PC-9 (cell line): ENCODE data around the gene SYCE1. TPM values are rescaled to one million over a fixed set of nuclear protein-coding genes. Genes with fewer than 3 reads are reported as not detected.

Experiments used
- BruUV-seq: library from RNA; stranded (reverse); fragments of 400-500 nt; replicated peaks from 2 replicates; lab custom pipeline; 2021; lab: Mats Ljungman, UMichigan
- CTCF ChIA-PET: fragments of 300-600 bp; sonication (Branson Sonifier 250); formaldehyde crosslinking; loops from one replicate; lab custom pipeline; 2022; ENCODE audit warnings: antibody characterized with exemption; lab: Charles Lee
- POLR2A ChIA-PET: fragments of 300-600 bp; sonication (Branson Sonifier 250); formaldehyde crosslinking; loops from one replicate; lab custom pipeline; 2022; ENCODE audit warnings: antibody characterized with exemption; ENCODE audit not compliant: unreplicated experiment; lab: Charles Lee
- DNase-seq, 2 experiments: peaks; one replicate each; pipeline versions ENCODE4 v3.0.0 to v3.0.0-alpha.2; 2015 to 2022; ENCODE audit warnings: mixed read lengths in 1 of 2
- H2AFZ ChIP-seq: fragments of 200-600 bp; sonication (generic); 2 replicates; pipeline ENCODE4 v1.8.1; 2017; ENCODE audit warnings: antibody characterized with exemption
- H3F3A ChIP-seq: fragments of 200-600 bp; sonication (generic); 2 replicates; pipeline ENCODE4 v1.8.1; 2017; ENCODE audit warnings: antibody characterized with exemption, mild to moderate bottlenecking, low read depth; ENCODE audit not compliant: insufficient read depth
- H3K27ac ChIP-seq: fragments of 200-600 bp; sonication (generic); 2 replicates; pipeline ENCODE4 v1.6.1; 2016; ENCODE audit warnings: mixed run types
- H3K27me3 ChIP-seq: fragments of 200-600 bp; sonication (generic); 2 replicates; pipeline ENCODE4 v1.6.1; 2016; ENCODE audit warnings: low read depth, mixed run types; ENCODE audit not compliant: insufficient read depth
- H3K36me3 ChIP-seq: fragments of 200-600 bp; sonication (generic); 2 replicates; pipeline ENCODE4 v1.6.1; 2016; ENCODE audit warnings: low read depth, mixed run types
- H3K4me1 ChIP-seq: fragments of 200-600 bp; sonication (generic); replicated peaks from 2 replicates; pipeline ENCODE4 v1.6.1; 2016; ENCODE audit warnings: mixed run types; ENCODE audit not compliant: insufficient read depth
- H3K4me2 ChIP-seq: fragments of 200-600 bp; sonication (generic); 2 replicates; pipeline ENCODE4 v1.6.1; 2017; ENCODE audit warnings: mixed run types
- H3K4me3 ChIP-seq: fragments of 200-600 bp; sonication (generic); 2 replicates; pipeline ENCODE4 v1.6.1; 2016; ENCODE audit warnings: mixed run types
- H3K79me2 ChIP-seq: fragments of 200-600 bp; sonication (generic); 2 replicates; pipeline ENCODE4 v1.6.1; 2017; ENCODE audit warnings: low read depth, mixed run types
- H3K9me2 ChIP-seq: fragments of 200-600 bp; sonication (generic); 2 replicates; pipeline ENCODE4 v1.8.1; 2017; ENCODE audit warnings: mild to moderate bottlenecking; ENCODE audit not compliant: insufficient read depth
- H3K9me3 ChIP-seq: fragments of 200-600 bp; sonication (generic); 2 replicates; pipeline ENCODE4 v1.8.1; 2016; ENCODE audit warnings: low read depth; ENCODE audit not compliant: insufficient read depth
- H4K20me1 ChIP-seq: fragments of 200-600 bp; sonication (generic); 2 replicates; pipeline ENCODE4 v1.8.1; 2017; ENCODE audit not compliant: insufficient read depth
- EZH2 ChIP-seq: fragments of 200-600 bp; sonication (generic); IDR thresholded peaks from 2 replicates; pipeline ENCODE4 v1.8.0; 2017; ENCODE audit warnings: antibody characterized with exemption, low read depth
- intact Hi-C: fragments of 100-400 bp; cut with micrococcal nuclease; formaldehyde crosslinking; loops from one replicate; pipeline ENCODE4 v1.10.0; 2022; ENCODE audit not compliant: unreplicated experiment
- total RNA-seq: library from RNA; stranded (reverse); gene quantifications from 2 replicates; pipeline ENCODE4 v1.2.3, GENCODE V29; 2021
- TF ChIP-seq, protein P1 (sequence below): fragments of 200-600 bp; sonication (generic); conservative IDR thresholded peaks from 2 replicates; pipeline ENCODE4 v1.6.1; 2017; ENCODE audit warnings: mixed run types, antibody characterized with exemption, mild to moderate bottlenecking, moderate library complexity

SYCE1 gene
- total RNA-seq, 1 experiment from 2014 or later, result not detected

- no peaks in the 10 kb centered on the region for H3K36me3 ChIP-seq
- H3K9me2 ChIP-seq, result no peaks in the 10 kb centered on the region
- intact Hi-C loops, result no loop called here
- no peak for TF ChIP-seq EZH2
- TF ChIP-seq, protein P1, sequence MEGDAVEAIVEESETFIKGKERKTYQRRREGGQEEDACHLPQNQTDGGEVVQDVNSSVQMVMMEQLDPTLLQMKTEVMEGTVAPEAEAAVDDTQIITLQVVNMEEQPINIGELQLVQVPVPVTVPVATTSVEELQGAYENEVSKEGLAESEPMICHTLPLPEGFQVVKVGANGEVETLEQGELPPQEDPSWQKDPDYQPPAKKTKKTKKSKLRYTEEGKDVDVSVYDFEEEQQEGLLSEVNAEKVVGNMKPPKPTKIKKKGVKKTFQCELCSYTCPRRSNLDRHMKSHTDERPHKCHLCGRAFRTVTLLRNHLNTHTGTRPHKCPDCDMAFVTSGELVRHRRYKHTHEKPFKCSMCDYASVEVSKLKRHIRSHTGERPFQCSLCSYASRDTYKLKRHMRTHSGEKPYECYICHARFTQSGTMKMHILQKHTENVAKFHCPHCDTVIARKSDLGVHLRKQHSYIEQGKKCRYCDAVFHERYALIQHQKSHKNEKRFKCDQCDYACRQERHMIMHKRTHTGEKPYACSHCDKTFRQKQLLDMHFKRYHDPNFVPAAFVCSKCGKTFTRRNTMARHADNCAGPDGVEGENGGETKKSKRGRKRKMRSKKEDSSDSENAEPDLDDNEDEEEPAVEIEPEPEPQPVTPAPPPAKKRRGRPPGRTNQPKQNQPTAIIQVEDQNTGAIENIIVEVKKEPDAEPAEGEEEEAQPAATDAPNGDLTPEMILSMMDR, result no peak
- POLR2A ChIA-PET, result no interaction called here
- H3K79me2 ChIP-seq, result no peaks in the 10 kb centered on the region
- H3K4me3 ChIP-seq, result no peak overlapping the region
- H3K4me1 ChIP-seq, result no peaks in the 10 kb centered on the region
- no peaks in the 10 kb centered on the region for H4K20me1 ChIP-seq
- no TSS peak for BruUV-seq
- no peak for DNase-seq
- CTCF ChIA-PET, result no interaction called here
- no peak overlapping the region for H2AFZ ChIP-seq
- H3K27ac ChIP-seq, result no peak overlapping the region
- H3K9me3 ChIP-seq, result no peaks in the 10 kb centered on the region
- H3K27me3 ChIP-seq, result no peaks in the 10 kb centered on the region
- no peaks in the 10 kb centered on the region for H3F3A ChIP-seq
- H3K4me2 ChIP-seq, result no peak overlapping the region
Measured at GRCh38 chr10:133557381-133557780, 8.0 kb downstream of the SYCE1 start.

- no peaks in the 10 kb centered on the region for H4K20me1 ChIP-seq
- intact Hi-C loops, result no loop called here
- H3K9me2 ChIP-seq, result no peaks in the 10 kb centered on the region
- ChIA-PET POLR2A (no interaction called here), CTCF (no interaction called here)
- no peak overlapping the region for H2AFZ ChIP-seq
- no peaks in the 10 kb centered on the region for H3K9me3 ChIP-seq
- no peak overlapping the region for H3K27ac ChIP-seq
- no peaks in the 10 kb centered on the region for H3K27me3 ChIP-seq
- H3K36me3 ChIP-seq, result no peaks in the 10 kb centered on the region
- H3K4me2 ChIP-seq, result no peak overlapping the region
- H3K79me2 ChIP-seq, result no peaks in the 10 kb centered on the region
- H3K4me1 ChIP-seq, result no peaks in the 10 kb centered on the region
- no peaks in the 10 kb centered on the region for H3F3A ChIP-seq
- no peak for DNase-seq
- TF ChIP-seq, protein P1, result no peak
- no peak for TF ChIP-seq EZH2
- BruUV-seq, result no TSS peak
- H3K4me3 ChIP-seq, result no peak overlapping the region
Measured at GRCh38 chr10:133555521-133555920, 9.9 kb downstream of the SYCE1 start.

- H3K27ac ChIP-seq, result no peak overlapping the region
- H3K9me2 ChIP-seq, result no peaks in the 10 kb centered on the region
- intact Hi-C loops, result no loop called here
- H3K79me2 ChIP-seq, result no peaks in the 10 kb centered on the region
- H3K4me1 ChIP-seq, result no peaks in the 10 kb centered on the region
- no peaks in the 10 kb centered on the region for H3K36me3 ChIP-seq
- POLR2A ChIA-PET, result no interaction called here
- H3K27me3 ChIP-seq, result no peaks in the 10 kb centered on the region
- no peak overlapping the region for H3K4me3 ChIP-seq
- H3F3A ChIP-seq, result no peaks in the 10 kb centered on the region
- CTCF ChIA-PET, result no interaction called here
- H2AFZ ChIP-seq, result no peak overlapping the region
- DNase-seq, result no peak
- H3K4me2 ChIP-seq, result no peak overlapping the region
- H4K20me1 ChIP-seq, result no peaks in the 10 kb centered on the region
- BruUV-seq, result no TSS peak
- TF ChIP-seq, protein P1, result no peak
- no peak for TF ChIP-seq EZH2
- no peaks in the 10 kb centered on the region for H3K9me3 ChIP-seq
Measured at GRCh38 chr10:133554600-133554999, 10.8 kb downstream of the SYCE1 start.
